Measurements from ENCODE around the gene SLC35F2.
"Not testable (repeated sequence)": the region's sequence is repeated elsewhere in the genome, so short reads cannot be mapped to it uniquely, and the experiment has no call there.

The SLC35F2 gene

GRCh38 chr11:107840129-107840484 lies 18.5 kb downstream of the SLC35F2 start:
- no peak for DNase-seq

- DNase-seq: no peak
These were observed 21.7 kb downstream of the SLC35F2 start for GRCh38 chr11:107836851-107837250.

GRCh38 chr11:107834995-107835394 lies 23.6 kb downstream of the SLC35F2 start:
- DNase-seq: no peak

- DNase-seq: not testable (repeated sequence)
These were observed 24.7 kb downstream of the SLC35F2 start for GRCh38 chr11:107833926-107834325.

- no peak for DNase-seq
These were observed 27.6 kb downstream of the SLC35F2 start for GRCh38 chr11:107830915-107831540.

- no peak for DNase-seq
These were observed 31.5 kb downstream of the SLC35F2 start for GRCh38 chr11:107827041-107827440.

GRCh38 chr11:107825875-107826274 lies 32.7 kb downstream of the SLC35F2 start:
- no peak for DNase-seq

- no peak for DNase-seq
These were observed 33.8 kb downstream of the SLC35F2 start for GRCh38 chr11:107824668-107825369.

- DNase-seq: no peak
These were observed 37.2 kb downstream of the SLC35F2 start for GRCh38 chr11:107821199-107821927.

- DNase-seq: no peak
These were observed 39.1 kb downstream of the SLC35F2 start for GRCh38 chr11:107819361-107820014.

- DNase-seq: no peak
These were observed 40.1 kb downstream of the SLC35F2 start for GRCh38 chr11:107818491-107818890.

- DNase-seq: no peak
These were observed 42.6 kb downstream of the SLC35F2 start for GRCh38 chr11:107816028-107816427.

GRCh38 chr11:107810875-107811274 lies 47.7 kb downstream of the SLC35F2 start:
- no peak for DNase-seq

GRCh38 chr11:107808521-107808920 lies 50.1 kb downstream of the SLC35F2 start:
- DNase-seq: no peak

GRCh38 chr11:107804971-107805370 lies 53.6 kb downstream of the SLC35F2 start:
- DNase-seq: no peak

- DNase-seq: no peak
These were observed 54.4 kb downstream of the SLC35F2 start for GRCh38 chr11:107804211-107804610.

GRCh38 chr11:107801641-107802040 lies 56.9 kb downstream of the SLC35F2 start:
- no peak for DNase-seq

GRCh38 chr11:107799218-107799859 lies 59.2 kb downstream of the SLC35F2 start:
- DNase-seq: peak; percentile 38

GRCh38 chr11:107792049-107792443 lies 66.5 kb downstream of the SLC35F2 start:
- DNase-seq: no peak

GRCh38 chr11:107791343-107792048 lies 67.1 kb downstream of the SLC35F2 start:
- no peak for DNase-seq

GRCh38 chr11:107789767-107790166 lies 68.8 kb downstream of the SLC35F2 start:
- no peak for DNase-seq

- DNase-seq: no peak
These were observed 70.9 kb downstream of the SLC35F2 start for GRCh38 chr11:107787733-107788132.

Measured in 8988T (cell line).